ENCODE data around the gene SELENON. TPM values are rescaled to one million over a fixed set of nuclear protein-coding genes. Genes with fewer than 3 reads are reported as not detected.

Gene SELENON
- total and polyA plus RNA-seq, 9 of the 15 experiments (the other 6 are each of a cell fraction or from before 2014, with no cell fraction given) = 0.43 to 26.7 (median 7.0) TPM

GRCh38 chr1:25858906-25859789, 59.2 kb downstream of the SELENON start, which contains the start of gene AUNIP (continued):
- TF ChIP-seq CBX5 (IDR thresholded peaks at IDR 0.05; ENCODE audit: borderline replicate concordance, low read depth) = 0 out of 2 replicates have a peak, but pooled peaks have one; percentile 5
- TF ChIP-seq PHF8 (IDR thresholded peaks at IDR 0.05; ENCODE audit: borderline replicate concordance, low read length) = peak; percentile 100; the same call in 1 of the 2 replicates
- peak; percentile 31; the same call in 1 of the 2 replicates for TF ChIP-seq MAFG (tag; conservative IDR thresholded peaks at IDR 0.05)
- no peak for TF ChIP-seq DACH1 (IDR thresholded peaks at IDR 0.05; ENCODE audit: partially characterized antibody)
- peak; percentile 76; the same call in 1 of the 2 replicates for TF ChIP-seq POLR2AphosphoS2 (IDR thresholded peaks at IDR 0.05; ENCODE audit: low read length)
- TF ChIP-seq U2AF2 (optimal IDR thresholded peaks at IDR 0.05; ENCODE audit: low read depth, low read length) = no peak
- peak; percentile 54; the same call in 1 of the 2 replicates for TF ChIP-seq ELF1 (tag; IDR thresholded peaks at IDR 0.05)
- no peak for TF ChIP-seq TEAD1 (CRISPR knock-in tag; IDR thresholded peaks at IDR 0.05)
- TF ChIP-seq RAD21 (CRISPR knock-in tag; conservative IDR thresholded peaks at IDR 0.05 in 1 of 2, IDR thresholded peaks at IDR 0.05 in 1 of 2) = peak in 1 of 2 experiments; percentile 23; a peak in 1 of 4 replicates
- peak; percentile 97 for TF ChIP-seq SUPT5H (IDR thresholded peaks at IDR 0.05)
- no peak for TF ChIP-seq RAD51 (IDR thresholded peaks at IDR 0.05; ENCODE audit: borderline replicate concordance, low read depth)
- TF ChIP-seq LCOR (CRISPR knock-in tag; IDR thresholded peaks at IDR 0.05) = 0 out of 2 replicates have a peak, but pooled peaks have one; percentile 63
- TF ChIP-seq ZNF232 (CRISPR knock-in tag; IDR thresholded peaks at IDR 0.05) = no peak; the same call in 1 of the 2 replicates
- TF ChIP-seq NR2F6 (CRISPR knock-in tag; IDR thresholded peaks at IDR 0.05) = no peak
- TF ChIP-seq, protein P1, sequence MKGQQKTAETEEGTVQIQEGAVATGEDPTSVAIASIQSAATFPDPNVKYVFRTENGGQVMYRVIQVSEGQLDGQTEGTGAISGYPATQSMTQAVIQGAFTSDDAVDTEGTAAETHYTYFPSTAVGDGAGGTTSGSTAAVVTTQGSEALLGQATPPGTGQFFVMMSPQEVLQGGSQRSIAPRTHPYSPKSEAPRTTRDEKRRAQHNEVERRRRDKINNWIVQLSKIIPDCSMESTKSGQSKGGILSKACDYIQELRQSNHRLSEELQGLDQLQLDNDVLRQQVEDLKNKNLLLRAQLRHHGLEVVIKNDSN (CRISPR knock-in tag; IDR thresholded peaks at IDR 0.05) = no peak; the same call in 1 of the 2 replicates
- TF ChIP-seq HMGN3 (IDR thresholded peaks at IDR 0.05; ENCODE audit: borderline replicate concordance, extremely low read depth, insufficient read length, low read depth, low read length) = peak; percentile 90
- TF ChIP-seq NR2C2 (CRISPR knock-in tag; IDR thresholded peaks at IDR 0.05) = peak; percentile 66
- peak; percentile 69 for TF ChIP-seq NR2C2 (tag; IDR thresholded peaks at IDR 0.05)
- 0 out of 2 replicates have a peak, but pooled peaks have one; percentile 78 for TF ChIP-seq ZBTB49 (CRISPR knock-in tag; IDR thresholded peaks at IDR 0.05; ENCODE audit: borderline replicate concordance)
- TF ChIP-seq PATZ1 (CRISPR knock-in tag; IDR thresholded peaks at IDR 0.05; ENCODE audit: borderline replicate concordance) = no peak
- peak; percentile 42; the same call in 1 of the 2 replicates for TF ChIP-seq TCF3 (CRISPR knock-in tag; IDR thresholded peaks at IDR 0.05)
- peak; percentile 82 for TF ChIP-seq NCOA4 (IDR thresholded peaks at IDR 0.05; ENCODE audit: partially characterized antibody)

Measured in K562 (cell line).